IMR-90 (cell line): ENCODE results near the gene TASP1. TPM values are rescaled to one million over a fixed set of nuclear protein-coding genes. Genes with fewer than 3 reads are reported as not detected.

Source experiments
- ATAC-seq: fragments of 200-7000 bp; cut with Tn5 transposase; 2 replicates; pipeline ENCODE4 v1.9.1; 2020; ENCODE audit warnings: low read depth, mild to moderate bottlenecking, moderate library complexity
- BruUV-seq: library from RNA; stranded (reverse); fragments of 400-500 nt; replicated peaks from 2 replicates; lab custom pipeline; 2021; lab: Mats Ljungman, UMichigan
- CTCF ChIA-PET: fragments of 300-600 bp; formaldehyde crosslinking; extraction: SDS; loops from one replicate; lab custom pipeline; 2021; ENCODE audit warnings: antibody characterized with exemption; lab: Yijun Ruan, JAX
- POLR2A ChIA-PET: fragments of 300-600 bp; sonication (Branson Sonifier 250); formaldehyde crosslinking; loops from one replicate; lab custom pipeline; 2022; ENCODE audit warnings: antibody characterized with exemption; ENCODE audit not compliant: unreplicated experiment; lab: Charles Lee
- DNase-seq: peaks from one replicate; pipeline ENCODE4 v3.0.0; 2013
- H2AFZ ChIP-seq: replicated peaks from 2 replicates; pipeline ENCODE3; 2013; ENCODE audit warnings: low read length, mild to moderate bottlenecking; ENCODE audit not compliant: poor library complexity
- H2AK5ac ChIP-seq: 2 replicates; pipeline ENCODE4 v1.6.1; 2013; ENCODE audit warnings: low read depth, low read length, inconsistent platforms
- H2AK9ac ChIP-seq: replicated peaks from 2 replicates; pipeline ENCODE3; 2013; ENCODE audit warnings: mild to moderate bottlenecking, low read depth, low read length, moderate library complexity; ENCODE audit not compliant: poor library complexity
- H2BK120ac ChIP-seq: 2 replicates; pipeline ENCODE4 v1.6.1; 2013; ENCODE audit warnings: low read depth, low read length, inconsistent platforms
- H2BK15ac ChIP-seq: 3 replicates; pipeline ENCODE4 v1.6.1; 2013; ENCODE audit warnings: low read depth, low read length, inconsistent platforms
- H2BK20ac ChIP-seq: 2 replicates; pipeline ENCODE4 v1.6.1; 2013; ENCODE audit warnings: low read depth, mild to moderate bottlenecking, inconsistent platforms, low read length, moderate library complexity
- H2BK5ac ChIP-seq: 2 replicates; pipeline ENCODE4 v1.6.1; 2013; ENCODE audit warnings: mild to moderate bottlenecking, low read depth, low read length, inconsistent platforms; ENCODE audit not compliant: poor library complexity, severe bottlenecking
- H3K14ac ChIP-seq: replicated peaks from 2 replicates; pipeline ENCODE4 v1.6.1; 2013; ENCODE audit warnings: low read depth, low read length, inconsistent platforms
- H3K18ac ChIP-seq: 2 replicates; pipeline ENCODE4 v1.6.1; 2013; ENCODE audit warnings: low read depth, low read length, control low read depth
- H3K23ac ChIP-seq: 2 replicates; pipeline ENCODE4 v1.6.1; 2013; ENCODE audit warnings: low read depth, low read length, inconsistent platforms
- H3K27ac ChIP-seq: 2 replicates; pipeline ENCODE4 v1.5.1; 2013; ENCODE audit warnings: mild to moderate bottlenecking, control low read depth, low read length; ENCODE audit not compliant: insufficient read depth
- H3K27me3 ChIP-seq: 2 replicates; pipeline ENCODE4 v1.6.1; 2013; ENCODE audit warnings: low read length; ENCODE audit not compliant: control insufficient read depth, insufficient read depth
- H3K36me3 ChIP-seq: 2 replicates; pipeline ENCODE4 v1.6.1; 2013; ENCODE audit warnings: low read length, mixed read lengths; ENCODE audit not compliant: control insufficient read depth, insufficient read depth
- H3K4ac ChIP-seq: 2 replicates; pipeline ENCODE4 v1.6.1; 2013; ENCODE audit warnings: low read depth, low read length, inconsistent platforms
- H3K4me1 ChIP-seq: 2 replicates; pipeline ENCODE4 v1.6.1; 2013; ENCODE audit warnings: low read length, mixed read lengths; ENCODE audit not compliant: control insufficient read depth, insufficient read depth
- H3K4me2 ChIP-seq: 2 replicates; pipeline ENCODE4 v1.6.1; 2013; ENCODE audit warnings: low read depth, mild to moderate bottlenecking, control low read depth, low read length, moderate library complexity
- H3K4me3 ChIP-seq: 2 replicates; pipeline ENCODE4 v1.5.1; 2013; ENCODE audit warnings: low read depth, mild to moderate bottlenecking, control low read depth, low read length, moderate library complexity; ENCODE audit not compliant: insufficient read depth
- H3K56ac ChIP-seq: 2 replicates; pipeline ENCODE4 v1.6.1; 2013; ENCODE audit warnings: low read length, inconsistent platforms; ENCODE audit not compliant: insufficient read depth; ENCODE audit errors: extremely low read depth
- H3K79me1 ChIP-seq, 2 experiments: 2 replicates each; pipeline ENCODE4 v1.6.1; 2013; ENCODE audit warnings: low read length in 2 of 2, inconsistent platforms in 1 of 2, low read depth in 1 of 2
- H3K9ac ChIP-seq: 2 replicates; pipeline ENCODE4 v1.6.1; 2013; ENCODE audit warnings: low read depth, low read length, control low read depth
- H3K9me1 ChIP-seq: 2 replicates; pipeline ENCODE4 v1.6.1; 2013; ENCODE audit warnings: low read length, inconsistent platforms; ENCODE audit not compliant: insufficient read depth
- H3K9me3 ChIP-seq: 2 replicates; pipeline ENCODE4 v1.6.1; 2013; ENCODE audit warnings: low read length; ENCODE audit not compliant: control insufficient read depth, insufficient read depth
- H4K20me1 ChIP-seq: 2 replicates; pipeline ENCODE4 v1.6.1; 2013; ENCODE audit warnings: low read length, inconsistent platforms; ENCODE audit not compliant: insufficient read depth
- H4K5ac ChIP-seq: 2 replicates; pipeline ENCODE4 v1.6.1; 2013; ENCODE audit warnings: mild to moderate bottlenecking, low read depth, low read length, control low read depth
- H4K8ac ChIP-seq, 2 experiments: 2 replicates each; pipeline ENCODE4 v1.6.1; 2013; ENCODE audit warnings: low read depth in 2 of 2, low read length in 2 of 2, control low read depth in 1 of 2, inconsistent platforms in 1 of 2
- H4K91ac ChIP-seq: 2 replicates; pipeline ENCODE4 v1.6.1; 2013; ENCODE audit warnings: low read depth, low read length, inconsistent platforms; ENCODE audit not compliant: insufficient read depth
- CHD1 ChIP-seq: IDR thresholded peaks from 2 replicates; pipeline ENCODE4 v1.6.1; 2012; ENCODE audit warnings: low read depth, low read length, improper control_type of control experiment
- FOS ChIP-seq: fragments of 150-350 bp; IDR thresholded peaks from 2 replicates; pipeline ENCODE4 v1.6.1; 2016; ENCODE audit warnings: low read depth, low read length
- MAZ ChIP-seq: IDR thresholded peaks from 2 replicates; pipeline ENCODE4 v1.6.1; 2012; ENCODE audit warnings: low read depth, mild to moderate bottlenecking, low read length, improper control_type of control experiment, moderate library complexity, borderline replicate concordance
- POLR2A ChIP-seq: IDR thresholded peaks from 2 replicates; pipeline ENCODE4 v1.6.1; 2012; ENCODE audit warnings: mild to moderate bottlenecking, low read depth, low read length
- RAD21 ChIP-seq: IDR thresholded peaks from 2 replicates; pipeline ENCODE4 v1.6.1; 2012; ENCODE audit warnings: low read length, improper control_type of control experiment
- RFX5 ChIP-seq: IDR thresholded peaks from 2 replicates; pipeline ENCODE4 v1.8.0; 2012; ENCODE audit warnings: low read depth, mild to moderate bottlenecking, low read length, moderate library complexity
- WGBS, 2 experiments: methylation state at CpG; one replicate each; pipeline versions ENCODE4 v1.1.5 to v1.1.7; 2013; ENCODE audit warnings: missing lambda C conversion rate in 2 of 2; ENCODE audit not compliant: insufficient read length in 1 of 2; ENCODE audit errors: extremely low coverage in 2 of 2; 5-methylcytosine and 5-hydroxymethylcytosine counted together
- dilution Hi-C: fragments of 300-500 bp; cut with HindIII; formaldehyde crosslinking; loops from one replicate; pipeline ENCODE4 v1.14.3; 2018; ENCODE audit warnings: low sequenced_read_pairs; ENCODE audit not compliant: unreplicated experiment
- in situ Hi-C: fragments of 300-500 bp; cut with MboI; formaldehyde crosslinking; loops from 3 replicates; pipeline ENCODE4 v1.14.3; 2019; ENCODE audit warnings: low sequenced_read_pairs, inconsistent platforms, mixed read lengths
- intact Hi-C: fragments of 100-400 bp; cut with micrococcal nuclease; formaldehyde crosslinking; loops from 2 replicates; pipeline ENCODE4 v1.10.0; 2022
- polyA plus RNA-seq, 3 experiments: library from polyadenylated mRNA; depleted of rRNA; stranded (reverse); fragments of >200 nt; gene quantifications; 2 replicates each; pipeline ENCODE4 v1.2.3, GENCODE V29; 2012; ENCODE audit warnings: low replicate concordance in 1 of 3
- total RNA-seq: library from RNA; depleted of rRNA; stranded (reverse); fragments of >200 nt; gene quantifications from 2 replicates; pipeline ENCODE4 v1.2.3, GENCODE V29; 2012
- TF ChIP-seq, protein P1 (sequence below): fragments of 150-350 bp; IDR thresholded peaks from 2 replicates; pipeline ENCODE4 v1.6.1; 2017; ENCODE audit warnings: mild to moderate bottlenecking, antibody characterized with exemption, low read length, low read depth

Gene TASP1
- total and polyA plus RNA-seq, 2 of the 4 experiments (the other 2 are of a cell fraction): 3.9 to 7.9 TPM

DNA sequence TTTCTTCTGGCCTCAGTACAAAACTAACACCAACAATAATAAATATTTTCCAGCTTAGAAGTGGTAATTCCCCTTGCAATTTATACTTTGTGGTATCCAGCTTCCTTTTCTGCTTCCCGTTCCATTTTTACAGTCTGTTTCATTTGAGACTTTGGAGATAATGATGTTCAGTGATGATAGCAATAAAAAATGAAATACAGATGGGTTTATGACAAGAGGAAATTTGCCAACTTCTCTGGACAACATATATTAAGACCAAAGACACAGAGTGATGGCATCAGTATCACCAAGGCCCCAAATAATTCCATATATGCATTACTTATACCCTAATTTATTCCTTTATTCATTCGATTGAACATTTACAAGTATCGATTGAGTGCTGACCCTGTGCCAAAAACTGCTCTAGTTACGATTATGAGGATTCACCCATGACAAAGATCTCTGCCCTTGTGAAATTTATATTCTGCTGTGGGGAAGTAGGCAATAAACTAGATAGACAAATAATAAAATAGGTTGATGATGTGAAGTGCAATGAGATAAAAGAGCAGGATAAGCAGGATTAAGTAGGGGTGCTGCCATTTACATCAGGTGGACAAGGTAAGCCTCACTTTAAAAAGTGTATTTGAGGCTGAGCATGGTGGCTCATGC lies 18.1 kb upstream of the TASP1 start:
- Histone ChIP-seq H4K20me1 (no peaks in the 10 kb centered on the region), H4K91ac (no peak overlapping the region), H2BK120ac (no peak overlapping the region), H3K4me3 (no peak overlapping the region), H2BK20ac (no peak overlapping the region), H4K5ac (no peak overlapping the region), H3K9me1 (no peaks in the 10 kb centered on the region), H3K9ac (no peak overlapping the region), H3K56ac (no peak overlapping the region), H2AK5ac (no peak overlapping the region), H3K23ac (no peak overlapping the region), H3K79me1 (no peaks in the 10 kb centered on the region), H3K4ac (no peak overlapping the region), H4K8ac (no peak overlapping the region), H2AFZ (no peak overlapping the region), H2AK9ac (no peak overlapping the region), H2BK5ac (no peak overlapping the region), H2BK15ac (no peak overlapping the region), H3K36me3 (no peaks in the 10 kb centered on the region), H3K27ac (no peak overlapping the region), H3K4me1 (peaks cover 1% of the 10 kb centered on the region; the same call in 1 of the 2 replicates), H3K4me2 (no peak overlapping the region), H3K14ac (no peak overlapping the region), H3K27me3 (peaks cover 3% of the 10 kb centered on the region; the same call in 1 of the 2 replicates), H3K9me3 (no peaks in the 10 kb centered on the region), H3K18ac (no peak overlapping the region)
- DNase-seq (no peak), ATAC-seq (no peak)
- dilution Hi-C loops (no loop called here), intact Hi-C loops (no loop called here), in situ Hi-C loops (no loop called here)
- no CpG with 5 or more reads among the region's 4 CpGs for WGBS, 2 experiments
- BruUV-seq: no TSS peak
- no peak for TF ChIP-seq POLR2A
- TF ChIP-seq RAD21: no peak
- TF ChIP-seq FOS: no peak
- TF ChIP-seq CHD1: no peak
- TF ChIP-seq RFX5: no peak
- TF ChIP-seq, protein P1, sequence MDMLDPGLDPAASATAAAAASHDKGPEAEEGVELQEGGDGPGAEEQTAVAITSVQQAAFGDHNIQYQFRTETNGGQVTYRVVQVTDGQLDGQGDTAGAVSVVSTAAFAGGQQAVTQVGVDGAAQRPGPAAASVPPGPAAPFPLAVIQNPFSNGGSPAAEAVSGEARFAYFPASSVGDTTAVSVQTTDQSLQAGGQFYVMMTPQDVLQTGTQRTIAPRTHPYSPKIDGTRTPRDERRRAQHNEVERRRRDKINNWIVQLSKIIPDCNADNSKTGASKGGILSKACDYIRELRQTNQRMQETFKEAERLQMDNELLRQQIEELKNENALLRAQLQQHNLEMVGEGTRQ: no peak
- TF ChIP-seq MAZ: no peak
- ChIA-PET POLR2A (no interaction called here), CTCF (no interaction called here)
